GM19438 (cell line): ENCODE results near the gene HPS1.

Experiments used
- ATAC-seq: cut with Tn5 transposase; IDR thresholded peaks from one replicate; pipeline ENCODE4 v1.9.1; 2021; ENCODE audit warnings: low read depth; ENCODE audit not compliant: unreplicated experiment

HPS1 gene

GRCh38 chr10:98416606-98417388, 29.9 kb downstream of the HPS1 start:
- no peak for ATAC-seq

- no peak for ATAC-seq
These were observed 31.0 kb downstream of the HPS1 start for GRCh38 chr10:98415731-98416119.

GRCh38 chr10:98414932-98415730, 31.6 kb downstream of the HPS1 start, which contains the start of gene PYROXD2:
PYROXD2 (minus strand) TSS chr10:98415182; CDS start chr10:98415135, 47 bp downstream.
- no peak for ATAC-seq

- ATAC-seq, result no peak
These were observed 32.2 kb downstream of the HPS1 start for GRCh38 chr10:98414578-98414931.

- no peak for ATAC-seq
These were observed 35.0 kb downstream of the HPS1 start for GRCh38 chr10:98411768-98412167.

- ATAC-seq, result no peak
These were observed 35.6 kb downstream of the HPS1 start for GRCh38 chr10:98411166-98411565.

- ATAC-seq, result no peak
These were observed 36.0 kb downstream of the HPS1 start for GRCh38 chr10:98410759-98411158.

- ATAC-seq, result no peak
These were observed 36.5 kb downstream of the HPS1 start for GRCh38 chr10:98410135-98410743.

GRCh38 chr10:98408799-98409198, 37.9 kb downstream of the HPS1 start:
- no peak for ATAC-seq

GRCh38 chr10:98407744-98408241, 38.9 kb downstream of the HPS1 start:
- no peak for ATAC-seq

GRCh38 chr10:98407017-98407743, 39.6 kb downstream of the HPS1 start:
- no peak for ATAC-seq

GRCh38 chr10:98405422-98405821, 41.3 kb downstream of the HPS1 start:
- ATAC-seq, result no peak

- peak; percentile 61 for ATAC-seq
These were observed 42.0 kb downstream of the HPS1 start for GRCh38 chr10:98404571-98405359.

- no peak for ATAC-seq
These were observed 42.8 kb downstream of the HPS1 start for GRCh38 chr10:98403812-98404504.

GRCh38 chr10:98402931-98403718, 43.6 kb downstream of the HPS1 start:
- ATAC-seq, result no peak

- no peak for ATAC-seq
These were observed 44.3 kb downstream of the HPS1 start for GRCh38 chr10:98402478-98402877.

GRCh38 chr10:98400482-98400881, 46.3 kb downstream of the HPS1 start:
- no peak for ATAC-seq

GRCh38 chr10:98399784-98400183, 47.0 kb downstream of the HPS1 start:
- ATAC-seq, result no peak
